GM21529 (cell line): ENCODE results near the gene SH2D5.
"Not testable (repeated sequence)": the region's sequence is repeated elsewhere in the genome, so short reads cannot be mapped to it uniquely, and the experiment has no call there.

Experiments used
- ATAC-seq: cut with Tn5 transposase; IDR thresholded peaks from one replicate; pipeline ENCODE4 v1.9.1; 2021; ENCODE audit not compliant: unreplicated experiment

SH2D5 gene

DNA sequence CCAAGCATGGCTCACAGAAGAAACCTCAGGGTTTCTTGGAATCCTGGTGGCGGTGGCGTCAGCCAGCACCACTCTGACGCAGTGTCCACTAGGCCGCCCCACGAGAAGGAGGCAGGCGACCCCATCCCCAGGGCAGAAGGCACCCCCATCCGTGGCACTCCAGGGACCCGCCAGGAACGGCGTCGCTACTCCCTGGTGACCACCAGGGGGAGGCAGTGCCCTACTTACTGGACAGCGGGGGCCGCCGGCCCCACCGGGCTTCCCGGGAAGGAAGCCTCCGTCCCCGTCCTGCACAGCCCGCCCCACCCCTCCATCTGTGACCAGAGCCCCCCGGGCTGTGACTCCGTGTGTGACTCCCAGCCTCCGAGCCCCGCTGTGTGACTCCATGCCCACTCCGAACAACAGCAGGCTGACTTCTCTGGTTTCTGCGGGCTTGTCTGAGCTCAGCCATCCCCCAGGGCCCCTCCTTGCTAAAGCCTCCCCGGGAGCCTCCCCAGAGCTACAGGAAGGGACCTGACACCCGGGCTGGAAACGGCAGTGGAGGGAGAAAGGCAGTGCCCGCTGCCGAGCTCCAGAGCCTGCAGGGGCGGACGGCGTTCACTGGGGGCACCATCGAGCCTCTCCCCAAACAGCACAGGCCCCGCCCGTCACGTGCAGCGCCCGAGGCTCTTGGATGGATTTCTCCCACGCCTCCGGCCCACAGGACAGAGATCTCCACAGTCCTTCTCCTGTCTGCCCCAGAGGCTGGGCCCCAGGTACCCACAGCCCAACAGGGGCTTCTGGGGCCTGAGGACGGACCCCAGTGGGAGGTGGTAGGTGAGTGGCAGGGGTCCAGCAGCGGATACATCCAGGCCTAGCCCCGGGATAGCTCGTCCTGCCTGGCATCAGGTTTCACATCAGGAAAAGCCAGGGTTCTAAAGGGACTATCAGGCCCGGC, 35.8 kb downstream of the SH2D5 start:
- peak; percentile 76 for ATAC-seq

- no peak for ATAC-seq
Observed at GRCh38 chr1:20695515-20695914, 37.0 kb downstream of the SH2D5 start.

DNA sequence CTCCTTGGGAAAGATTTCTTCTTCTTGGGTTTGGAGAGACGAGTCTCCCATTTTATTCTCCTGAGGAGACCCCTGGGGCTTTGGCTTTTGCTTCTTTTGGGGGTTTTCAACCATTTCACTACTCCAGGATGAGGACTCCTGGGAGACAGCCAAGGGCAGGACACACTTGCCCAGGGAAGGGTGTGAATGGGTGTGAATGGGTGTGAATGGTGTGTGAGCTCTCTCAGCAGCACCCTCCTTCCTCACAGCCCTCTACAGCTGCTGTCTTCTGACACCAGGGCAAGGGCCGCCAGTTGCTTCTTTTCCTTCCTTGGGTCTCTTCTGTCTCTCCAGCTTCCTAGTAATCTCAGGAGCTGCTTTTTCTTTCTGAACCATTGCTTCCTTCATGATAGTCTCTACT, 38.9 kb downstream of the SH2D5 start:
- no peak for ATAC-seq

GRCh38 chr1:20691872-20692271, 40.6 kb downstream of the SH2D5 start:
- no peak for ATAC-seq

GRCh38 chr1:20689645-20690056, 42.9 kb downstream of the SH2D5 start:
- no peak for ATAC-seq

- no peak for ATAC-seq
Observed at GRCh38 chr1:20686883-20687725, 45.4 kb downstream of the SH2D5 start.

GRCh38 chr1:20685741-20686140, 46.8 kb downstream of the SH2D5 start:
- no peak for ATAC-seq

DNA sequence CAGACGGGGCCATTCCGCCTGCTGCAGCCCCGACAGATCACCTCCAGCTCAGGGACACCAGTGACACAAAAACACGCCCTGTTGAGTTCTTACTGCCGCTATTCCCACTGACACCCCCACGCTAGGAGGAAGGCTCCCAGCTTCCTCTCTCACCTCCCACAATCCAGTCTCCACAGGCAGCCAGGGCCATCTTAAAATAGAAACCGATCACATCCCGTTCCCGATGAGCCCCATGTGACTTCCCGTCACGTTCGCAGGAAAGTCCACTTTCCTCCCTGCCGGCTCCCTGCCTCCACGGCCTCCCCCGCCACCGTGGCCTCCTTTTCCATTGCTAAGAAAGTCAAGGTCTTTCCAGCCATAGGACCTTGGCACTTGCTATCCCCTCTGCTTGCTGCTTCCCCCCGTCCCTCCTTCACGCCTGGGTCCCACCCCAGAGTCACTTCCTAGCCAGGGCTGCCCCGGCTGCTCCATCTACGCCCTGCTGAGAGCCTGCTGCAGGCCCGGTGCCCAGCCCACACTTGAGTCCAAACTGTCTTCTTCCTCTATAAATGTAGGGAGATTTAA, 47.3 kb downstream of the SH2D5 start:
- ATAC-seq = no peak

DNA sequence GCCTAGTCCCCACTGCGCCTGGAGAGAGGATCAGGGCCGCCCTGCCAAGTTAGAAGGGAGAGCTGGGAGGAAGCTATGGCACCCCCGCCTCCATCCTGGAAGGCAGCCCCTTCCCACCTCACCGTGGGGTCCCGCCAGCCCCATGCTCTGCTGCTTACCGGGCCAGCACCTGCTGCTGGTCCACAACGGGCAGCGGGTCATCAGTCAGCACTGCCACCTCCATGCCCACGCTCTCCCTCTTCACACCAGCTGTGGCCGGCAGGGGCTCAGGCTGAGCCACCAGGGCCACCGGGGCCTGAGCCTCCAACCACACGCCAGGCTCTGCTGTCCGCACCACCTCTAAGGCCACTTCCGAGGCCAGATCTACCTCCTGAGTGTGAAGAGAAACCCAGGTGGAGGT, 47.9 kb downstream of the SH2D5 start:
- ATAC-seq = no peak

DNA sequence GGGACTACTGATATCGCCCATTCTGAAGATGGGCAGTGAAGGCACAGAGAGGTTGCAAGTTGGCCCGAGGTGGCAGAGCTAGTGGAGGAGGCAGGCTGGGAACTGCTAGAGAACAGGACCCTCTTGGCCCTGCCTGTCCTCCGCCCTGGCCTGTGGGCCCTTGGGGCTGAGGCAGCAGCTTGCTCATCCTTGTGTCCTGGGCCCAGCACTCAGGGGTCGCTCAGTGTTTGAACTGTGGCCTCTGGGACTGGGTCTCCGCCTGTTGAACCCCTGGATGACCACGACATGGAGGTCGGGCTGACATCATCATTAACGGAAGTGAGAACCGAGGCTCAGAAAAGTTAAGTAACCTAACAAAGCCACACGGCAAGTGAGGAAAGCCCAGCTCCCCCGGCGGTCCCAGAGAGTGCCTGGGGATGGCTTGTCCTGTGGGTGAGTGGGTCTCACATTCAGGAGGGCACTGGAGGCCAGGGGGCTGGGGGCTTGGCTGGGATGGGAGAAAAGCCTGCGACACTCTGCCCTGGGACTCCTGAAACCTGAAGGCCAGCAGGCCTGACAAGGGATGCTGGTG, 48.4 kb downstream of the SH2D5 start:
- no peak for ATAC-seq

- no peak for ATAC-seq
Observed at GRCh38 chr1:20683614-20684013, 48.9 kb downstream of the SH2D5 start.

GRCh38 chr1:20682571-20683236, 49.8 kb downstream of the SH2D5 start:
- ATAC-seq = no peak

DNA sequence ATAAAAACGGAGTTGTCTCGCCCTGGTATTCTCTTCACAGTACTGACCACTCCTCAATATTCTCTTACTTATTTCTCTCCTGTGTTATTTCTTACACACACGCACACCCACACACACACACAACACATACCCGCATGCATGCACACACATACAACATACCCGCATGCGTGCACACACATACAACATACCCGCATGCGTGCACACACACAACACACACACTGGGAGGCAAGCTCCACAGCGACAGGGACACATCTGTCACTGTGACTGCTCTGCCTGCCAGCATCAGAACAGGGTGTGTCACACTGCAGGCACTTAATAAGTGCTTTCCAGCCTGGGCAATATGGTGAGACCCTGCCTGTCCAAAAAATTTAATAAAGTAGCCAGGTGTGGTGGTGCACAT, 50.5 kb downstream of the SH2D5 start:
- no peak for ATAC-seq

GRCh38 chr1:20680269-20680668, 52.2 kb downstream of the SH2D5 start:
- ATAC-seq = no peak

DNA sequence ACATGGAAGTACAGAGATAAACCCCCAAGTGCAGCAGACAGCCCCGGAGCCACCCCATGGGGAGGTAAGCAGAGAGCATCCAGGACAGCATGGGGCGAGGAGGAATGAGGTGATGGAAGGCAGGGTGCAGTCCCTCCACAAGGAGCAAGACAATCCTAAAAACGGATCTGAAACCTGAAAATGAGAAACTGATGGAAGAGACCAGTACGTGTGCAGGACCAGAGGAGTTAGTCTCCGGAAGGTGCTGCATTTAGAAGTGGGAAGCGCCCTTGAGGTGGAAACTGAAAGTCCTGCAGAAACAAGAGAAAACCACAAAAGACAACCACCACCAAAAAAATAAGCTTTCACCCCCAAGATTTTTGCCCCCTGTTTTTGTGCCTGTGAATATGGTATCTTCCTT, 53.9 kb downstream of the SH2D5 start:
- ATAC-seq = peak; percentile 63

DNA sequence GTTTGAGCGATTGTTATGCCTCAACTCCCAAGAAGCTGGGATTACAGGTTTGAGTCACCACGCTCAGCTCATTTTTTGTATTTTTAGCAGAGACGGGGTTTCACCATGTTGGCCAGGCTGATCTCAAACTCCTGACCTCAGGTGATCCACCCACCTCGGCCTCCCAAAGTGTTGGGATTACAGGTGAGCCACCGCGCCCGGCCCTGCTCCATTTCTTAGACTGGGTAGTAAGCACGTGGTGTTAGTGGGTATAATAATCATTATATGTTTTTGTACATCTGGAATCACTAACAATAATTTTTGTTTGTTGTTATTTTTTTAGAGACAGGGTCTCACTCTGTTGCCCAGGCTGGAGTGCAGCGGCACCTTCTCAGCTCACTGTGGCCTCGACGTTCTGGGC, 58.9 kb downstream of the SH2D5 start:
- not testable (repeated sequence) for ATAC-seq

GRCh38 chr1:20672265-20672632, 60.3 kb downstream of the SH2D5 start:
- no peak for ATAC-seq

GRCh38 chr1:20670936-20671335, 61.6 kb downstream of the SH2D5 start:
- no peak for ATAC-seq
